H1 (cell line): Measurements from ENCODE around the gene C6orf52. TPM values are rescaled to one million over a fixed set of nuclear protein-coding genes. Genes with fewer than 3 reads are reported as not detected.

Source experiments
- CTCF ChIA-PET: fragments of 300-600 bp; sonication (Branson Sonifier 250); formaldehyde crosslinking; loops from one replicate; lab custom pipeline; 2021; ENCODE audit not compliant: partially characterized antibody; lab: Charles Lee
- POLR2A ChIA-PET: fragments of 300-600 bp; sonication (Branson Sonifier 250); formaldehyde crosslinking; loops from one replicate; lab custom pipeline; 2021; ENCODE audit warnings: inconsistent platforms; ENCODE audit not compliant: partially characterized antibody; lab: Charles Lee
- DNase-seq, 2 experiments: peaks; one replicate each; pipeline versions ENCODE4 v3.0.0 to v3.0.0-alpha.2; 2010 to 2022; ENCODE audit warnings: low spot score in 2 of 2, low read depth in 1 of 2, mixed read lengths in 1 of 2
- FAIRE-seq: peaks from 2 replicates; lab custom pipeline; 2011; peaks lifted over from hg19 to GRCh38; lab: Jason Lieb, UNC
- H2AFZ ChIP-seq: 2 replicates; pipeline ENCODE4 v1.8.1; 2012; ENCODE audit warnings: low read length, inconsistent platforms
- H2AK5ac ChIP-seq: 2 replicates; pipeline ENCODE4 v1.6.1; 2013; ENCODE audit warnings: low read depth, low read length
- H2BK120ac ChIP-seq: replicated peaks from 2 replicates; pipeline ENCODE3; 2013; ENCODE audit warnings: low read depth, low read length, inconsistent platforms
- H2BK12ac ChIP-seq: 2 replicates; pipeline ENCODE4 v1.6.1; 2013; ENCODE audit warnings: low read depth, low read length
- H2BK15ac ChIP-seq: 2 replicates; pipeline ENCODE4 v1.6.1; 2013; ENCODE audit warnings: low read length
- H2BK20ac ChIP-seq: 2 replicates; pipeline ENCODE4 v1.6.1; 2013; ENCODE audit warnings: low read length
- H2BK5ac ChIP-seq: 2 replicates; pipeline ENCODE4 v1.6.1; 2013; ENCODE audit warnings: low read depth, low read length
- H3K14ac ChIP-seq: 2 replicates; pipeline ENCODE4 v1.6.1; 2013; ENCODE audit warnings: inconsistent platforms; ENCODE audit not compliant: insufficient read length
- H3K18ac ChIP-seq: 2 replicates; pipeline ENCODE4 v1.6.1; 2013; ENCODE audit warnings: low read length; ENCODE audit errors: extremely low read depth
- H3K23ac ChIP-seq: 2 replicates; pipeline ENCODE4 v1.6.1; 2013; ENCODE audit warnings: inconsistent platforms; ENCODE audit not compliant: insufficient read length
- H3K23me2 ChIP-seq: 2 replicates; pipeline ENCODE4 v1.6.1; 2013; ENCODE audit warnings: low read depth, low read length
- H3K27ac ChIP-seq: 2 replicates; pipeline ENCODE4 v1.6.1; 2011; ENCODE audit warnings: low read depth, low read length, inconsistent platforms
- H3K27me3 ChIP-seq, 4 experiments: replicated peaks in 1 of 4; 1 replicate in 1 of 4; 2 replicates in 3 of 4; pipeline versions ENCODE4 v1.6.1 to v1.8.1; 2011 to 2013; ENCODE audit warnings: low read length in 3 of 4, mild to moderate bottlenecking in 3 of 4, inconsistent platforms in 2 of 4, mixed read lengths in 2 of 4, moderate library complexity in 1 of 4; ENCODE audit not compliant: control insufficient read depth in 3 of 4, insufficient read depth in 3 of 4; ENCODE audit errors: extremely low read depth in 1 of 4
- H3K36me3 ChIP-seq, 4 experiments: 2 replicates each; pipeline versions ENCODE4 v1.6.1 to v1.8.1; 2011 to 2013; ENCODE audit warnings: mild to moderate bottlenecking in 4 of 4, low read length in 3 of 4, moderate library complexity in 2 of 4, control low read depth in 1 of 4, inconsistent platforms in 1 of 4; ENCODE audit not compliant: insufficient read depth in 4 of 4, control insufficient read depth in 2 of 4
- H3K4ac ChIP-seq: replicated peaks from 2 replicates; pipeline ENCODE3; 2013; ENCODE audit warnings: low read length, low read depth, mixed read lengths, inconsistent platforms; ENCODE audit not compliant: insufficient read length
- H3K4me1 ChIP-seq, 4 experiments: replicated peaks in 1 of 4; 1 replicate in 1 of 4; 2 replicates in 3 of 4; pipeline versions ENCODE4 v1.6.1 to v1.8.1; 2011 to 2013; ENCODE audit warnings: low read length in 3 of 4, inconsistent platforms in 2 of 4, mixed read lengths in 1 of 4; ENCODE audit not compliant: insufficient read depth in 4 of 4, control insufficient read depth in 3 of 4
- H3K4me2 ChIP-seq, 2 experiments: 2 replicates each; pipeline versions ENCODE4 v1.6.1 to v1.8.1; 2011 to 2013; ENCODE audit warnings: low read depth in 2 of 2, low read length in 2 of 2, control low read depth in 1 of 2, inconsistent platforms in 1 of 2, mild to moderate bottlenecking in 1 of 2; ENCODE audit not compliant: insufficient read depth in 1 of 2
- H3K4me3 ChIP-seq, 4 experiments: fragments of 200-600, 300-600 bp in 1 of 4; sonication (generic), shearing (Covaris generic), sonication (Bioruptor Twin) in 1 of 4; 2 replicates each; pipeline versions ENCODE4 v1.5.1 to v1.8.1; 2011 to 2016; ENCODE audit warnings: low read length in 4 of 4, low read depth in 3 of 4, control low read depth in 2 of 4, inconsistent platforms in 2 of 4, mild to moderate bottlenecking in 2 of 4, mixed read lengths in 1 of 4, moderate library complexity in 1 of 4; ENCODE audit not compliant: insufficient read depth in 2 of 4; ENCODE audit errors: extremely low read depth in 1 of 4
- H3K56ac ChIP-seq: replicated peaks from 2 replicates; pipeline ENCODE3; 2013; ENCODE audit warnings: low read depth, mild to moderate bottlenecking, mixed read lengths, low read length, inconsistent platforms; ENCODE audit not compliant: insufficient read length
- H3K79me1 ChIP-seq: 2 replicates; pipeline ENCODE4 v1.6.1; 2013; ENCODE audit warnings: low read depth, low read length, control low read depth
- H3K79me2 ChIP-seq, 2 experiments: 2 replicates each; pipeline versions ENCODE4 v1.6.1 to v1.8.1; 2012 to 2013; ENCODE audit warnings: low read length in 2 of 2, mild to moderate bottlenecking in 2 of 2, inconsistent platforms in 1 of 2; ENCODE audit not compliant: insufficient read depth in 2 of 2, control insufficient read depth in 1 of 2
- H3K9ac ChIP-seq, 4 experiments: replicated peaks in 1 of 4; 1 replicate in 1 of 4; 2 replicates in 3 of 4; pipeline versions ENCODE4 v1.6.1 to v1.8.1; 2011 to 2013; ENCODE audit warnings: low read depth in 3 of 4, low read length in 3 of 4, control low read depth in 2 of 4, mild to moderate bottlenecking in 2 of 4, moderate library complexity in 2 of 4, inconsistent platforms in 1 of 4; ENCODE audit errors: extremely low read depth in 1 of 4
- H3K9me3 ChIP-seq, 2 experiments: 2 replicates each; pipeline versions ENCODE4 v1.6.1 to v1.8.1; 2012 to 2013; ENCODE audit warnings: mild to moderate bottlenecking in 2 of 2, moderate library complexity in 2 of 2, control low read depth in 1 of 2, inconsistent platforms in 1 of 2, low read depth in 1 of 2, low read length in 1 of 2, mixed read lengths in 1 of 2; ENCODE audit not compliant: insufficient read depth in 2 of 2
- H4K20me1 ChIP-seq, 2 experiments: replicated peaks in 1 of 2; 2 replicates each; pipeline versions ENCODE3 to v1.8.1; 2011 to 2013; ENCODE audit warnings: inconsistent platforms in 2 of 2, low read length in 2 of 2, mild to moderate bottlenecking in 1 of 2; ENCODE audit not compliant: insufficient read depth in 2 of 2, control insufficient read depth in 1 of 2
- H4K5ac ChIP-seq: 2 replicates; pipeline ENCODE4 v1.6.1; 2013; ENCODE audit warnings: low read length, low read depth, mixed read lengths, inconsistent platforms; ENCODE audit not compliant: insufficient read length
- H4K8ac ChIP-seq: 2 replicates; pipeline ENCODE4 v1.8.0; 2013; ENCODE audit warnings: mild to moderate bottlenecking, moderate library complexity, low read length, inconsistent platforms; ENCODE audit not compliant: insufficient read depth; ENCODE audit errors: extremely low read depth
- H4K91ac ChIP-seq: replicated peaks from 2 replicates; pipeline ENCODE3; 2013; ENCODE audit warnings: low read length, mixed read lengths, inconsistent platforms; ENCODE audit not compliant: insufficient read length
- CBX5 ChIP-seq: fragments of 300-800, 300-1000 bp; sonication (generic); IDR thresholded peaks from 2 replicates; pipeline ENCODE4 v1.7.1; 2016; ENCODE audit warnings: antibody characterized with exemption, low read length, low read depth
- E2F6 ChIP-seq: IDR thresholded peaks from 2 replicates; pipeline ENCODE4 v1.6.1; 2012; ENCODE audit warnings: inconsistent platforms
- EP300 ChIP-seq, 2 experiments: IDR thresholded peaks; 1 replicate in 1 of 2; 2 replicates in 1 of 2; pipeline ENCODE4 v1.6.1; 2011 to 2012; ENCODE audit warnings: low read depth in 2 of 2, low read length in 2 of 2, mild to moderate bottlenecking in 2 of 2, borderline replicate concordance in 1 of 2, inconsistent platforms in 1 of 2, moderate library complexity in 1 of 2
- HDAC6 ChIP-seq: IDR thresholded peaks from one replicate; pipeline ENCODE4 v1.7.1; 2012; ENCODE audit warnings: low read depth, mild to moderate bottlenecking, inconsistent platforms, low read length, moderate library complexity
- JUN ChIP-seq: IDR thresholded peaks from 2 replicates; pipeline ENCODE4 v1.6.1; 2011; ENCODE audit warnings: low read depth, mild to moderate bottlenecking, improper control_type of control experiment, low read length
- RAD21 ChIP-seq, 2 experiments: IDR thresholded peaks in 1 of 2; conservative IDR thresholded peaks in 1 of 2; 2 replicates each; pipeline ENCODE4 v1.6.1; 2011; ENCODE audit warnings: low read depth in 2 of 2, low read length in 2 of 2, improper control_type of control experiment in 1 of 2, inconsistent platforms in 1 of 2, mild to moderate bottlenecking in 1 of 2, moderate library complexity in 1 of 2
- SIRT6 ChIP-seq: IDR thresholded peaks from one replicate; pipeline ENCODE4 v1.7.1; 2012; ENCODE audit warnings: low read length, inconsistent platforms
- USF2 ChIP-seq: IDR thresholded peaks from 2 replicates; pipeline ENCODE4 v1.6.1; 2011; ENCODE audit warnings: low read length, improper control_type of control experiment
- WGBS, 2 experiments: shearing (Covaris generic) in 1 of 2; methylation state at CpG; one replicate each; pipeline versions ENCODE4 v1.1.6 to v1.1.7; 2013 to 2015; ENCODE audit warnings: low lambda C conversion rate in 2 of 2, mixed read lengths in 2 of 2, inconsistent platforms in 1 of 2, low coverage in 1 of 2, missing lambda C conversion rate in 1 of 2; ENCODE audit not compliant: insufficient replicate concordance in 2 of 2, insufficient coverage in 1 of 2, insufficient read length in 1 of 2; ENCODE audit errors: extremely low coverage in 1 of 2, missing lambda C conversion rate in 1 of 2; 5-methylcytosine and 5-hydroxymethylcytosine counted together
- polyA plus RNA-seq, 7 experiments: library from polyadenylated mRNA; depleted of rRNA in 3 of 7; stranded (reverse) in 5 of 7; unstranded in 2 of 7; fragments of >200 nt in 5 of 7; fragments of 200-250 nt in 2 of 7; gene quantifications; 1 replicate in 5 of 7; 2 replicates in 1 of 7; 4 replicates in 1 of 7; pipeline versions ENCODE4 v1.2.1 to v1.2.3, GENCODE V29; 2011 to 2013; ENCODE audit warnings: missing spikeins in 2 of 7, mixed read lengths in 2 of 7
- total RNA-seq: library from RNA; stranded (reverse); fragmentation: NEBNext Ultra II Directional; extraction: Animal tissue kit (Norgen Biotek cat#: 25700); gene quantifications from 2 replicates; pipeline ENCODE4 v1.2.1, GENCODE V29; 2021

The C6orf52 gene
- total and polyA plus RNA-seq, 2 of the 8 experiments (the other 6 are each of a cell fraction or from before 2014, with no cell fraction given), result 1.5 to 3.1 TPM

GRCh38 chr6:10658910-10659698 lies 35.3 kb downstream of the C6orf52 start:
- Histone ChIP-seq H3K79me1 (no peaks in the 10 kb centered on the region; the same call in 1 of the 2 replicates), H4K5ac (no peak overlapping the region), H3K9me3 (no peaks in the 10 kb centered on the region), H2AFZ (0 out of 2 replicates have a peak overlapping the region, but pooled peaks have one; percentile 36), H3K56ac (no peak overlapping the region), H3K4me2 (peak overlapping the region; percentile 79), H2BK120ac (no peak overlapping the region), H3K27ac (no peak overlapping the region), H4K8ac (peak overlapping the region; percentile 2; the same call in 1 of the 2 replicates), H3K4ac (no peak overlapping the region), H4K91ac (peak overlapping the region; percentile 55), H3K14ac (no peak overlapping the region), H3K4me3 (peak overlapping the region; percentile 52 to 69 (median 54); a peak in 7 of 8 replicates), H2BK20ac (no peak overlapping the region), H3K27me3 (peaks cover 0 to 5% (median 2%) of the 10 kb centered on the region in 4 experiments; a peak in 3 of 7 replicates), H2BK12ac (peak overlapping the region; percentile 60; the same call in 1 of the 2 replicates), H3K36me3 (no peaks in the 10 kb centered on the region), H2AK5ac (no peak overlapping the region), H3K18ac (no peak overlapping the region), H3K4me1 (peaks cover 0 to 3% (median 1%) of the 10 kb centered on the region in 4 experiments; a peak in 3 of 7 replicates), H2BK5ac (no peak overlapping the region), H2BK15ac (0 out of 2 replicates have a peak overlapping the region, but pooled peaks have one; percentile 46), H4K20me1 (no peaks in the 10 kb centered on the region), H3K23ac (no peak overlapping the region), H3K9ac (no peak overlapping the region; a peak in 2 of 7 replicates), H3K79me2 (no peaks in the 10 kb centered on the region), H3K23me2 (peaks cover 6% of the 10 kb centered on the region; the same call in 1 of the 2 replicates)
- 46% methylated on average over 21 of the region's 24 CpGs; no CpG with 5 or more reads in 1 of the 2 experiments for WGBS, 2 experiments
- DNase-seq (peak in 1 of 2 experiments; percentile 54), FAIRE-seq (no peak)
- CTCF ChIA-PET, result interaction anchor here (0.6 to 1.7 kb wide), 7 partner anchors 10 to 149 kb away, joined by 3 to 7 read pairs (median 5); partner anchors contain the start of gene C6orf52
- POLR2A ChIA-PET, result interaction anchor here (0.6 to 2.4 kb wide), 14 partner anchors 10 to 1544 kb away, joined by 3 to 8 read pairs (median 4); no protein-coding TSS in a partner anchor
- no peak for TF ChIP-seq USF2
- TF ChIP-seq RAD21 (IDR thresholded peaks at IDR 0.05 in 1 of 2, conservative IDR thresholded peaks at IDR 0.05 in 1 of 2; ENCODE audit: low read depth in 2 of 2, low read length in 2 of 2), result no peak
- no peak for TF ChIP-seq CBX5
- no peak for TF ChIP-seq HDAC6
- no peak for TF ChIP-seq JUN
- no peak for TF ChIP-seq SIRT6
- TF ChIP-seq E2F6, result peak; percentile 76
- TF ChIP-seq EP300 (IDR thresholded peaks at IDR 0.05; ENCODE audit: borderline replicate concordance in 1 of 2, low read depth in 2 of 2, low read length in 2 of 2), result no peak
